HG03439 (cell line): ENCODE measurements around the gene TPRX2.
"Not testable (repeated sequence)": the region's sequence is repeated elsewhere in the genome, so short reads cannot be mapped to it uniquely, and the experiment has no call there.

Experiments used
- ATAC-seq: cut with Tn5 transposase; IDR thresholded peaks from one replicate; pipeline ENCODE4 v1.9.1; 2021; ENCODE audit warnings: mild to moderate bottlenecking, moderate library complexity; ENCODE audit not compliant: unreplicated experiment

Gene TPRX2

DNA sequence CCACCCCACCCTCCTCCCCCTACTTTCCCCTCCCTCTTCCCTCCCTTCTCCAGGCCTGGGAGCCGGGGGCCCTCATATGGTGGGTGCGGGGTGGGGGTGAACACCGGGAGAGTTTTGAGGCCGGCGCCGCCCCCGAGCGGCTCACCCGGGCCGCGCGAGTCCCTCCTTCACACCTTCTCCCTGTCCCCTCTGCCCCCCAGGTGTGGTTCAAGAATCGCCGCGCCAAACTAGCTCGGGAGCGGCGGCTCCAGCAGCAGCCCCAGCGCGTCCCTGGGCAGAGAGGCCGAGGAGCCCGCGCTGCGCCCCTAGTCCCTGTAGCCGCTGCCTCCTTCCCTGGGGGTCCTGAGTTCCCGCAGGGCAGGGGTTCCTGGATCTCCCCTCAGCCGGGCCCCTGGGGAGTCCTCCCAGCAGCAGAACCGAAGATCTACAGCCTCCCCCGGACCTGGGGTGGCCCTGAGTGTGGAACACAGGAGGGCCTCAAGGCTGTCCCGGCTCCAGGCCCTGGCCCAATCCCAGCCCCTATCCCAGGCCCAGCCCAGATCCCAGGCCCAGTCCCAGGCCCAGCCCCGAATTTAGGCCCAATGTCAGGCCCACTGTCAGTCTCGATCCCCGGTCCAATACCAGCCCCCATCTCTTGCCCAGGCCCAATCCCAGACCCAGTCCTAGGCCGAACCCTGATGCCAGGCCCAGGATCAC lies 1.7 kb downstream of the TPRX2 start:
- ATAC-seq: no peak

DNA sequence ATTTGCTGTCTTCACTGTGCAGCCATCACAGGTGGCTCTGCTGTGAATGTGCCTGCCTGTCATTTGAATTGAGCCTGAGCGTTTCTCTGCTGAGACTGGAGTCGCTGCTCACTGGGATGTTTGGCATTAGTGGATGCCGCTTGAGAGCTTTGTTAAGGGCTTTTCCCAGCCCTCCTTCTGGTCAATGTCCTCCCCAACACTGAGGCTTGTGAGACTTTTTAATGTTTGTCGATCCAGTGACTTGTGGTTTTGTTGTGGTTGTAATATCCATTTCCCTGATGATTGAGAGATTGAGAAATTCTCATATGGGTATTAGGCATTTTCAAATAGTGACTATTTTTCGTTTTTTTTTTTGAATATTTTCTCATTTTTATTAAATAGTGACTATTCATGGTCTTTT lies 2.6 kb downstream of the TPRX2 start:
- no peak for ATAC-seq

DNA sequence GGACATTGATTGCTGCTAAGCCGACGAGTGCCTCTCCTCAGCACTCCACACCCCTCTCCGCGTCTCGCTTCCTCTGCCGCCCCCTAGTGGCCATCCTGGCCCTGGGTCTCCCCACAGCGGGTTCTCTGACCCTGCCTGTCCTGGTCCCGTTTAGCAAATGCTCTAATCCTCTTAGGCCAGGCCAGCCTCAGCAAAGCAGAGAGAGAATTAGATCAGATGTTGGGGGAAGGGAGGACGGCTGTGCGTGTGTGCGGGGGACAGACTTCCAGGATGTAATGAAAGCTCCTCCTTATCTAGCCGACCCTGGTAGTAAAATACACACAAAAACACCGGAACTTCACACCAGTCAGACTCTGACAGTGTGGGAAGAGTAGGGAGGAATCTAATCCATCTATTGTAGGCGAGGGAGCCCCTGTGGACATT lies 4.5 kb downstream of the TPRX2 start:
- no peak for ATAC-seq

DNA sequence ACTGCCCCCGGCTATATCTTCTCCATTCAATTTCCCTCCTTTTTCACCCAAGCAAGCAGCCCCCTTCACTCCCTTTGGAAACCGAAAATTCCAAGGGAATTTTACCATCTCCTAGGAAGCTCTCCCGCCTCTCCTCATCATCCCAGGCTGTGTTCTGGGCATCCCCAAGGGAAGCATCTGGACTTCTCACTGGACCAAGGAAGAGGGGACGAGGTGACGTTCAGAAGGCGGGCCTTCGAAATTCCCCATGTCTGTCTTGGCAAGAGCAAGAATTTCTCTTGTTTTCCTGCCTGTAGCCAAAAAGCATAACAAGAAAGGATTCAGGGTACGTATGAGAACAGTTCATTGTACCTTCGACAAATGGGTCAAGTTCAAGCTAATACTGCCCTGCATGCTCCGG lies 6.1 kb downstream of the TPRX2 start:
- no peak for ATAC-seq

DNA sequence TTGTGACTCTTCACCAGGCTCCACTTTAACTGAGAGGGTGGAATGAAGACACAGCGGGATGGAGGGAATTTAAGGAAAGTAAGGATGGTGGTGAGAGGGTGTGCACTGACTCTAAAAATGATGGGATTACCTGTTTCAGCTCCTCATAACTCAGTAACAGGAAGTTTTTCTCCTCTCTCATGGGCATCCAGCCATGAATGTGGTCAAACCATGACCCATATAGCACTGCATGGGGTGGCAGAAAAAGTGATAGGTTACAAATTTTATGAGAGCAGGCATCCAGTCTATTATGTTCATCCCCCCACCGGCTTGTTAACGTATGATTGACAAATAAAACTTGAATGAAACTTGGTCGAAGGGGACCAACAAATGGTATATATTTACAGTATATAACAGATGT lies 19.9 kb downstream of the TPRX2 start:
- no peak for ATAC-seq

DNA sequence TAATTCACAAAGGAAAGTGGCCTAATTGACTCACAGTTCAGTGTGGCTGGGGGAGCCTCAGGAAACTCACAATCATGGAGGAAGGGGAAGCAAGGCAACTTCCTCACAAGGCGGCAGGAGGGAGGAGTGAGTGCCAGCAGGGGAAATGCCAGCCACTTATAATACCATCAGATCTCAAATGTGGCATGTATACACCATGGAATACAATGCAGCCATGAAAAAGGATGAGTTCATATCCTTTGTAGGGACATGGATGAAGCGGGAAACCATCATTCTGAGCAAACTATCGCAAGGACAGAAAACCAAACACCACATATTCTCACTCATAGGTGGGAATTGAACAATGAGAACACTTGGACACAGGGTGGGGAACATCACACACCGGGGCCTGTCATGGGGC lies 20.4 kb downstream of the TPRX2 start:
- ATAC-seq: not testable (repeated sequence)

DNA sequence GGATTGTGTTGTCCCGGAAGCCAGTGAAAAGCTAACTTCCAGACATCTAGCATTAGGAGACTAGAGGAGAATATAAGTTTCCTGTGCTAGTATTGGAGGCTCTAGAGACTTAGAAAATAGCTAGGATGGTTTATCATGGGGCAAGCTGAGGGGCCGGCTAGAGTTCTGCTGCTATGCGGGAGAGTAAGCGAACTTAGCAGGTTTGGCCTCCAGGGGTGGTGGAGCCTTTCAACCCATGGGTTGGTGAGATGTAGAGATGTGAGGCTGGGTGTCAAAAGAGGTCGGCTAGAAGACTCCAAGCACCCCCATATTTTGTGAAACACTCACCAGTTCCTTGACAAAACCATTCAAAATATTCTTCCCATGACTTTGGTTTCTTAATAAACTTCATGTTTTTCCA lies 22.7 kb downstream of the TPRX2 start:
- no peak for ATAC-seq

DNA sequence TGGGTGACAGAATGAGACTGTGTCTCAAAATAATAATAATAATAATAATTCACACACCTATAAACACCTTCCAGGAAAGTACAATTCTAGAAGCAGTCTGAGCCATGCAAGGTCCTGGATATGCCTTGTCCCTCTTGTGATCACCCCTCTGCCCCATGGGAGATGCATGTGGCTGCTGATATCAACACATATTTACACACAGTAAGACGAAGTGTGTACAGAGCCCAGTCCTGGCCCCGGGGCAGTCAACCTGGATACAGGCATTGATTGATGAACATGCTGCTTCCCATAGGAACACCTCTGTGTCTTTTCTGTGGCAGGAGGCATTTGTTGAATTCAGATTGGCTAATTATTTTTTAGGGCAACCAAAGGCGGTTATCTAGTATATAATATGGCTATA lies 23.9 kb downstream of the TPRX2 start:
- no peak for ATAC-seq

DNA sequence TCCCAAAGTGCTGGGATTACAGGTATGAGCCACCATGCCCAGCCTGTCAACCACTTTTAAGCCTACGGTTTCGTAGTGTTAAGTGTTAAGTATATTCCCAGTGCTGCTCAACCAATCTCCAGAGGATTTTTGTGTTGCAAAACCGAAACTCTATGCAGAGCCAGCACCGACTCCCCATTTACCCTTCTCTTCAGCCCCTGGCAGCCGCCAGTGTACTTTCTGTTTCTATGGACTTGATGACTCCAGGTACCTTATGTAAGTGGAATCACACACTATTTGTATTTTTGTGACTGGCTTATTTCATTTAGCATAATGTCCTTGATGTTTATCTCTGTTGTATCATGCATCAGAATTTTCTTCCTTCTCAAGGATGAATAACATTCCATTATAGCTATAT lies 26.0 kb downstream of the TPRX2 start:
- ATAC-seq: no peak

DNA sequence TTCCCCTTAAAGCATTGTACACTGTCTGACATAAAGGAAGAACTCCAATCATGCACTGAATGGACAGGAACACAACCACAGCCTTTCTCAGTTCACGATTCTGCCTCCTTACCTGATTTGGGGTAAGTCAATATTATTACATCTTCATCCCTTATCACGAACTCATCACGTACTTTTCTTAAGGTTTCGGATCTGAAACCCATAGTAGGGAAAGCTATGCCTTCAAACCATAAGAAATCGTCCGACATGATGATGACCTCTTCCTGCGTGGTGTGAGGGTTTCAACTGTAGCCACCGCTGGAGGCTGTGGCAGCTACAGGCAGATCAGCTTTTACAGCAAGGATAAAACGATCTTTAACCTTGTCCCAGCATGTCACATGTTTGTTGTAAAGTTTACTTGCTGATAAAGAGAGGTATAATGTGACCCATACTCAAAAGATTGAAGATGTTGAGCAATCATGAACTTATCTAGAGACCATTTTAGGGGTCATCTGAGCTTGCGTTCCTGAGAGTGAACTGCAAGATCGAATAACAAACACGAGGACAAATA lies 27.1 kb downstream of the TPRX2 start, which contains the start of gene SULT2A1:
Gene SULT2A1 (minus strand): TSS at position 306 of the 550 bp plus-strand sequence. CDS start 58 bp downstream, at position 248.
- ATAC-seq: no peak

DNA sequence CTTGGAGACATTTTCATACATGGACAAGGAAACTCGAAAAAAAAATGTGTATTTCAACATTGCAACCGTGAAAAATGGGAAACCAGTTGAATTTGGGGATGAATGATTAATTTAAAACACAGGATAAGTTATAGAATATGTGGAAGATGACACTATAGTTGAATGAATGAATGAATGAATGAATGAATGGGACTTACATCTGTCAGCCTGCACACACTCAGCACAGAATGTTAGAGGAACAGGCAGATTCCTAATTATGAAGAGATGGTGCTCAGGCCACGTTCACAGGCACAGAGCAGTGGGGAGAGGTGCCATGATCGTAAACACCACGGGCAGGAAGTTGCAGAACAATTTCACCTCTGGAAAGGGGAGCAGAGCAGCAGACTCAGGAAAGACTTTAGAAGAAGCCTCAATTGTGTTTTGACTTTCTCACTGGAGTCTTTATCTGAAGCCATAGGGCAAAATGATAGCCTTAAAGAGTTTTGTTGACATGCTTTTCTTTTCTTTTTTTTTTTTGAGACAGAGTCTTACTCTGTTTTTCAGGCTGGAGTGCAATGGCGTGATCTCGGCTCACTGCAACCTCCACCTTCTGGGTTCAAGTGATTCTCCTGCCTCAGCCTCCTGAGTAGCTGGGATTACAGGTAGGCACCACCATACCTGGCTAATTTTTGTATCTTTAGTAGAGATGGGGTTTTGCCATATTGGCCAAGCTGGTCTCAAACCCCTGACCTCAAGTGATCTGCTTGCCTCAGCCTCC lies 32.0 kb downstream of the TPRX2 start:
- ATAC-seq: no peak

DNA sequence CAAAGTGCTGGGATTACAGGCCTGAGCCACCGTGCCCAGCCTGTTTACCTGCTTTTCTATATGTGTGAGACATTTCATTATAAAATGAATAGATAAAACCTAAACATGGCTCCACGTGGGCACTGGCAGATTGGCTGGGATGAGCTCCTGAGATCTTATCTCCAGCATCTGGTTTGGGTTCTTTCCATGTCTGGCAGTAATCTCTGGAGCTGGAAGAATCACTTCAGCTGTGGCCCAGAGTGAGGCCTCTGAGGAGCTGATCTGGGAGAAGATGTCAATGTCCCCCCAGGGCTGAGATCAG lies 32.5 kb downstream of the TPRX2 start:
- no peak for ATAC-seq

DNA sequence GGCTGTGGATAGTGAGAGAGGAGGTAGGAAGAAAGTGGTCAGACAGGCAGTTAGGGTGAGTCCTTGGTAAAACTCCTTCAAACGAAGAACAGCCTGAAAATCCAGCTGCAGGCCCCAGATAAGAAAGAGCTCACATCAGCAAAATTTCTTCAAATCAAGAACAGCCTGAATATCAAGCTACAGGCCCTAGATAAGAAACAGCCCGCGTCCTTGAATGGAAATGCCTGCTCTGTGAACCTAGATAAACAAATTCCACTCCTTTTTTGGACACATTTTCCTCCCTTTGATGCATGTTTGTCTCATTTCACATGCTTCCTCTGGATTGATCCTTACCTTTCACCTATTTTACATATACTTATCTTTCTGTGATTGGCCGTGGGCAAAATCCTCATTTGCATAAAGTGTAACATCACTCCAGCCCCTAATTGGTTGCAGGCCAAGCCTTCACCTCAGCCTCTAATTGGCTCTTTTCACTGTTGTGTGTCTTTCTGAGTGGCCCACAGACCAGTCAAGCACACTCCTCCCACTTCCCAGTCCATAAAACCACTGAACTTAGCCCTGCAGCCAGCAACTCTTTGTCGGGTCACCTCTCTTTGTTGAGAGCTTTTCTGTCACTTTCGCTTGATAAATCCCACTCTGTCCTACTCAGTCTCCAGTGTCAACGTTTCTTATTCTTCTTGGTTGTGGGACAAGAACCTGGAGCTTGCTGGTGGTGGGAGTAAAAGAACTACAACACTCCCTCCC lies 33.1 kb downstream of the TPRX2 start:
- ATAC-seq: no peak

DNA sequence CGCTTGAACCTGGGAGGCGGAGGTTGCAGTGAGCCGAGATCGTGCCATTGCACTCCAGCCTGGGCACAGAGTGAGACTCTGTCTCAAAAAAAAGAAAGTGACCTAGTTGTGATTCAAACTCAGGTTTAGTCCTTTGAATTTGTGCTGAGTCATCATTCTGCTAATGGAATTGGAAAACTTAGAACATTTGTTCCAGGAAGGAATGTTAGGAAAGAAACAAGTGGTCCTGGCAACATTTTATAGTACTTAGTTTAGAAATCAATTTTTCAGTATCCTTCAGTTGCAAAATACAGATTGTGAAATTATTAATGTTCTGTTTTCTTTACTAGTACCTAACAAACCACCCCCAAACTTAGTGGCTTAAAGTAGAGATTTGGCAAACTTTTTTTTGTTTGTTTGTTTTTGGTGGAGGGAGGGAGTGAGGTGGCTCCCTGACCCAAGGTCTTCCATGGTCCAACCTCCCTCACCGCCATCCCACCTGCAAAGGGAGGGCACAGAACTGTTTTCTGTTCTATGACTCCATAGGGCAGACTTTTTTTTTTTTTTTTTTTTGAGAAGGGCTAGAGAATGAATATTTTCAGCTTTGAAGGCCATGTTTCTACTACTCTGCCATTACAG lies 36.2 kb downstream of the TPRX2 start:
- no peak for ATAC-seq

DNA sequence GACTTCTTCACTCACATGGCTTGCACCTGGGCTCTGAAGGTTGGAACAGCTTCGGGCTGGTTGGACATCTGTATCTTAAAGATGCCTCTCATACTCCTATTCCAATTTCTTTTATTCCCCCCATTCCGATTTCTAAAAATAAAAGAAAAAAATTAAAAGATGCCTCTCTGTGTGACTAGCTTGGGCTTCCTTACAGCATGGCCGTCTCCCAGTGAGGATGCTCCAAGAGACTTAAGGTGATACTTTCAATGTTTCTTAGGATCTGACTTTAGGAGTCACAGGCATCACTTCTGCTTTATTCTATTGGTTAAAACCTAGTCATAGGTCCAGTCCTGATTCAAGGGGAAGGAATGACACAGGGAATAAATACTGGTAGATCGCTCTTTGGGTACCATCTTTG lies 37.0 kb downstream of the TPRX2 start:
- no peak for ATAC-seq

DNA sequence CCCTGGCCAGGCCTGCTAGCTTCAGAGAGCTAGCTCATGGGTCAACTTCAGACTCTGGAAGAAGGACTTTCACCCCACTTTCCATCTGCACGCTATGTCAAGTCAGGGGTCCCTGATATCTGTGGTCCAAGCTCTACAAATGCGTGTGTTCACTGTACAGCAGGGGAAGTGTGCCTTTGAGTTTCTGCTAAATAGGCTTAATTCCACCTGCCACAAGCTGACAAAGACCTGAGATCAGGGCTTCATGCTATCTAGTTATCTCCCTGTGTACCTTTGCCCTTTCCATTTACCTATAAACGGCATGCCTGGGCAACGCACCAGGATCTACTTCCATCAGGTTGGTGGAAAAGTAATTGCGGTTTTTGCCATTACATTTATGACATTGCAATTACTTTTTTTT lies 37.7 kb downstream of the TPRX2 start:
- no peak for ATAC-seq

DNA sequence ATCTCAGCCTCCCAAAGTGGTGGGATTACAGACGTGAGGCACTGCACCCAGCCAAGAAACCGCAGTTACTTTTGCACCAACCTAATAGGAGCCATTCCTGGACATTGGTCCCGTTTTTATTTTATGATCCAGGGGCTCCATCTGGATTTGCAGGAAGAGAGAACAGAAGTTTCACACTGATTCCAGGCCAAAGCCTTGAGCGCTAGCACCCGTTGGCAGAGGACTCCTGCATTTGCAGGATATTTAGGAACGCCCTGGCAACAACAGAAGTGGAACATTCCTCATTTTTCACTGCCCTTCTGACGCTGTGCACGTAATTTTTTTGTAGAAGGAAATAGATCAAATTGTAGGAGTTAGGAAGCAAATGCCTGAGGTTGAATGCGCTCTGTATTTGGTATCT lies 38.8 kb downstream of the TPRX2 start:
- ATAC-seq: no peak

DNA sequence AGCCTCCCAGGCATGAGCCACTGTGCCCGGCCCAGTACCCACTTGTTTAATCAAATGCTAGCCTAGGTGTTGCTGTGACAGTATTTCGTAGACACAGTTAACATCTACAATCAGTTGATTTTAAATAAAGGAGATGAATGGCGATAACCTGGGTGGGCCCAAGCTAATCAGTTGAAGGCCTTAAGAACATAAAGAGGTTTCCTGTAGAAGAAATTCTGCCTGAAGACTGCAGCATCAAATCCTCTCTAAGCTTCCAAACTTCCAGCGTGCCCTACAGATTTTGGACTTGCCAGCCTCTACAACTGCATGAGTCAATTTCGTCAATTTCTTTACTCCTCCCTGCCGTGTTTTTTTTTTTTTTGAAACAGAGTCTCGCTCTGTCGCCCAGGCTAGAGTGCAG lies 40.3 kb downstream of the TPRX2 start:
- ATAC-seq: no peak

DNA sequence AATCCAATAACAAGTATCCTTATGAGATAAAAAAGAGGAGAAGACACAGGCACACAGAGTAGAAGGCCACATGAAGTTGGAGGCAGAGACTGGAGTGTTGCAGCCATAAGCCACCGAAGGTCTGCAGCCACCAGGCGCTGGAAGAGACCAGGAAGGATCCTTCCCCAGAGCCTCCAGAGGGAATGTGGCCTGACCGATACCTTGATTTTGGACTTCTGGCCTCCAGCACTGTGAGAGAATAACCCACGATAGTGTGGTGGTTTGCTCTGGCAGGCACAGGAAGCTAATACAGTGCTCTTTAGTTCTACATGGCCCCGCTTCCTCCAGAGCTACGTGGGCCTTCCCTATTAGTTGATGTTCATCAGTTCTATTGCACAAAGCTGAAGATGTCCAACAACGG lies 42.3 kb downstream of the TPRX2 start:
- no peak for ATAC-seq

DNA sequence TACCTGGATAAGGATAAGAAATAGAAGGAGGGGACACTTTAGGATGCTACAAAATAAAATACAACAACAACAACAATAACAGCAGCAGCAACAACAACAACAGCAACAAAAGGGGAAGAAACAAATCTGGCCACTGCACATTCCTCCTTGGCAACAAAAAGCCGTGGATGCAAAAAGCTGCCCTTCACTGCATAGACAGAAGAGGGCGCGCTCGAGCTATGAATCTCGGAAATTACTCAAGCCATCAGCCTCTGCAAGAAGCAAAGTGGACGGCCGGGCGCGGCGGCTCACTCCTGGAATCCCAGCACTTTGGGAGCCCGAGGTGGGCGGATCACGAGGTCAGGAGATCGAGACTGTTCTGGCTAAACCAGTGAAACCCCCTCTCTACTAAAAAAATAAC lies 50.3 kb downstream of the TPRX2 start:
- ATAC-seq: not testable (repeated sequence)

DNA sequence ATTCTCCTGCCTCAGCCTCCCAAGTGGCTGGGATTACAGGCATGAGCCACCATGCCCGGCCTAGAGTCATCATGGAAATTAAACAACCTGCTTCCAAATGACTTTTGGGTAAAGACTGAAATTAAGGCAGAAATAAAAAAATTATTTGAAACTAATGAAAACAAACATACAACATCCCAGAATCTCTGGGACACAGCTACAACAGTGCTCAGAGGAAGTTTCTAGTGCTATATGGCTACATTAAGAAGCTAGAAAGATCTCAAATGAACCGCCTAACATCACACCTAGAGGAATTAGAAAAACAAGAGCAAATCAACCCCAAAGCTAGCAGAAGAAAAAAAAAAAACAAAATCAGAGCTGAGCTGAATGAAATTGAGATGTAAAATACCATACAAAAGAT lies 51.2 kb downstream of the TPRX2 start:
- not testable (repeated sequence) for ATAC-seq
